ENCODE results near the gene PM20D1.
"Not testable (repeated sequence)": the region's sequence is repeated elsewhere in the genome, so short reads cannot be mapped to it uniquely, and the experiment has no call there.

Gene PM20D1

GRCh38 chr1:205834751-205835150 lies 15.2 kb downstream of the PM20D1 start:
- H3K4me3 ChIP-seq (replicated peaks; ENCODE audit: low read depth, low read length) = no peak overlapping the region
- no peak for DNase-seq (ENCODE audit: extremely low read depth, low read depth)
- no peak for TF ChIP-seq CTCF (IDR thresholded peaks at IDR 0.05; ENCODE audit: low read depth, low read length, missing control alignments)

- no peak overlapping the region for H3K4me3 ChIP-seq (replicated peaks; ENCODE audit: low read depth, low read length)
- no peak for TF ChIP-seq CTCF (IDR thresholded peaks at IDR 0.05; ENCODE audit: low read depth, low read length, missing control alignments)
Measured at GRCh38 chr1:205832326-205832751, 17.6 kb downstream of the PM20D1 start.

GRCh38 chr1:205827623-205828022 lies 22.3 kb downstream of the PM20D1 start:
- H3K4me3 ChIP-seq (replicated peaks; ENCODE audit: low read depth, low read length) = no peak overlapping the region
- no peak for TF ChIP-seq CTCF (IDR thresholded peaks at IDR 0.05; ENCODE audit: low read depth, low read length, missing control alignments)
- no peak for DNase-seq (ENCODE audit: extremely low read depth, low read depth)

More at GRCh38 chr1:205832326-205832751, 17.6 kb downstream of the PM20D1 start:
- no peak for DNase-seq (ENCODE audit: extremely low read depth, low read depth)

GRCh38 chr1:205826995-205827394 lies 22.9 kb downstream of the PM20D1 start:
- DNase-seq (ENCODE audit: extremely low read depth, low read depth) = no peak
- H3K4me3 ChIP-seq (replicated peaks; ENCODE audit: low read depth, low read length) = no peak overlapping the region
- no peak for TF ChIP-seq CTCF (IDR thresholded peaks at IDR 0.05; ENCODE audit: low read depth, low read length, missing control alignments)

GRCh38 chr1:205826016-205826806 lies 23.7 kb downstream of the PM20D1 start:
- no peak for TF ChIP-seq CTCF (IDR thresholded peaks at IDR 0.05; ENCODE audit: low read depth, low read length, missing control alignments)
- no peak overlapping the region for H3K4me3 ChIP-seq (replicated peaks; ENCODE audit: low read depth, low read length)
- DNase-seq (ENCODE audit: extremely low read depth, low read depth) = no peak

GRCh38 chr1:205824180-205824579 lies 25.8 kb downstream of the PM20D1 start:
- no peak for TF ChIP-seq CTCF (IDR thresholded peaks at IDR 0.05; ENCODE audit: low read depth, low read length, missing control alignments)
- no peak overlapping the region for H3K4me3 ChIP-seq (replicated peaks; ENCODE audit: low read depth, low read length)
- DNase-seq (ENCODE audit: extremely low read depth, low read depth) = no peak

GRCh38 chr1:205823260-205823659 lies 26.7 kb downstream of the PM20D1 start:
- not testable (repeated sequence) for DNase-seq (ENCODE audit: extremely low read depth, low read depth); H3K4me3 ChIP-seq (replicated peaks; ENCODE audit: low read depth, low read length)

Data from HFF-Myc (cell line).